Uterus (tissue), 4 donors: ENCODE results near the gene OARD1. TPM values are rescaled to one million over a fixed set of nuclear protein-coding genes. Genes with fewer than 3 reads are reported as not detected.

ENCODE experiments used
- DNase-seq, 2 donors: peaks; one replicate each; pipeline ENCODE4 v3.0.0-alpha.2; 2019 to 2020
- H3K27ac ChIP-seq, 2 donors: fragments of 200-600 bp; sonication (generic); 1 replicate in 1 of 2; 2 replicates in 1 of 2; pipeline ENCODE4 v1.5.1; 2016 to 2018
- H3K27me3 ChIP-seq, 2 donors: fragments of 200-600 bp; sonication (generic); one replicate each; pipeline ENCODE4 v1.5.1; 2018 to 2019; ENCODE audit warnings: control low read depth in 1 of 2
- H3K36me3 ChIP-seq, 2 donors: fragments of 200-600 bp; sonication (generic); one replicate each; pipeline ENCODE4 v1.5.1; 2019; ENCODE audit warnings: control low read depth in 1 of 2
- H3K4me1 ChIP-seq, 2 donors: fragments of 200-600 bp; sonication (generic); one replicate each; pipeline ENCODE4 v1.5.1; 2018 to 2019; ENCODE audit warnings: control low read depth in 1 of 2
- H3K4me3 ChIP-seq, 2 donors: fragments of 200-600 bp; sonication (generic); 1 replicate in 1 of 2; 2 replicates in 1 of 2; pipeline ENCODE4 v1.5.1; 2018 to 2019; ENCODE audit warnings: mild to moderate bottlenecking in 1 of 2
- H3K9me3 ChIP-seq, 2 donors: fragments of 200-600 bp; sonication (generic); one replicate each; pipeline ENCODE4 v1.5.1; 2019; ENCODE audit warnings: control low read depth in 1 of 2
- CTCF ChIP-seq, 4 experiments: fragments of 200-600 bp in 2 of 4; fragments of 450-650 bp in 2 of 4; sonication (generic) in 2 of 4; IDR thresholded peaks; one replicate each; pipeline ENCODE4 v1.5.1; 2016 to 2019; ENCODE audit warnings: antibody characterized with exemption in 4 of 4, mild to moderate bottlenecking in 2 of 4, moderate library complexity in 1 of 4
- POLR2A ChIP-seq, 2 donors: fragments of 450-650 bp; IDR thresholded peaks; one replicate each; pipeline ENCODE4 v1.6.1; 2016; ENCODE audit warnings: antibody characterized with exemption in 2 of 2, mild to moderate bottlenecking in 1 of 2, moderate library complexity in 1 of 2
- intact Hi-C: fragments of 100-400 bp; cut with DNase I; formaldehyde crosslinking; loops from one replicate; pipeline ENCODE4 v1.15.1; 2023; ENCODE audit warnings: low total_unique reads
- total RNA-seq, 4 donors: library from RNA; depleted of rRNA in 3 of 4; stranded (reverse); fragments of >200 nt in 3 of 4; gene quantifications; one replicate each; pipeline versions ENCODE4 v1.1.0 to v1.2.4, GENCODE V29; 2014 to 2023
- donor health status: DM: yes; HTN: yes; CAD: no.

Gene OARD1
- total RNA-seq, 4 donors from 2014 or later: 7.4 to 21.9 (median 18.2) TPM

GRCh38 chr6:41103847-41104246, 31.7 kb upstream of the OARD1 start:
- intact Hi-C loops: no loop called here

GRCh38 chr6:41100871-41101287, 28.7 kb upstream of the OARD1 start:
- Histone ChIP-seq H3K4me1 (no peaks in the 10 kb centered on the region), H3K9me3 (no peaks in the 10 kb centered on the region), H3K4me3 (no peak overlapping the region), H3K36me3 (no peaks in the 10 kb centered on the region), H3K27ac (no peak overlapping the region), H3K27me3 (no peaks in the 10 kb centered on the region)
- intact Hi-C loops: no loop called here
- peak in 1 of 2 donors; percentile 15 for DNase-seq
- TF ChIP-seq CTCF (IDR thresholded peaks at IDR 0.05) (no peak), POLR2A (IDR thresholded peaks at IDR 0.05) (no peak)

More at GRCh38 chr6:41103847-41104246, 31.7 kb upstream of the OARD1 start:
- Histone ChIP-seq H3K4me3 (no peak overlapping the region), H3K27me3 (no peaks in the 10 kb centered on the region), H3K9me3 (no peaks in the 10 kb centered on the region), H3K4me1 (no peaks in the 10 kb centered on the region), H3K36me3 (no peaks in the 10 kb centered on the region), H3K27ac (no peak overlapping the region)
- TF ChIP-seq CTCF (IDR thresholded peaks at IDR 0.05) (no peak), POLR2A (IDR thresholded peaks at IDR 0.05) (no peak)
- no peak for DNase-seq

- no peaks in the 10 kb centered on the region for H3K4me1 ChIP-seq
- no peak for TF ChIP-seq POLR2A (IDR thresholded peaks at IDR 0.05)
- TF ChIP-seq CTCF (IDR thresholded peaks at IDR 0.05): no peak
- no peaks in the 10 kb centered on the region for H3K9me3 ChIP-seq
- H3K36me3 ChIP-seq: no peaks in the 10 kb centered on the region
- no peaks in the 10 kb centered on the region for H3K27me3 ChIP-seq
- intact Hi-C loops: no loop called here
- DNase-seq: no peak
- H3K4me3 ChIP-seq: no peak overlapping the region
- H3K27ac ChIP-seq: no peak overlapping the region
Measured at GRCh38 chr6:41098366-41098765, 26.2 kb upstream of the OARD1 start.

GRCh38 chr6:41097467-41098090, 25.4 kb upstream of the OARD1 start:
- Histone ChIP-seq H3K9me3 (no peaks in the 10 kb centered on the region), H3K4me3 (no peak overlapping the region), H3K36me3 (no peaks in the 10 kb centered on the region), H3K27ac (no peak overlapping the region), H3K4me1 (no peaks in the 10 kb centered on the region), H3K27me3 (no peaks in the 10 kb centered on the region)
- intact Hi-C loops: no loop called here
- no peak for TF ChIP-seq CTCF (IDR thresholded peaks at IDR 0.05)
- TF ChIP-seq POLR2A (IDR thresholded peaks at IDR 0.05): no peak
- no peak for DNase-seq

GRCh38 chr6:41093729-41094128, 21.6 kb upstream of the OARD1 start:
- Histone ChIP-seq H3K27me3 (no peaks in the 10 kb centered on the region), H3K4me1 (no peaks in the 10 kb centered on the region), H3K4me3 (no peak overlapping the region), H3K27ac (no peak overlapping the region), H3K9me3 (no peaks in the 10 kb centered on the region), H3K36me3 (no peaks in the 10 kb centered on the region)
- DNase-seq: no peak
- intact Hi-C loops: no loop called here
- TF ChIP-seq POLR2A (IDR thresholded peaks at IDR 0.05) (no peak), CTCF (IDR thresholded peaks at IDR 0.05) (no peak)
